OCI-LY1 (cell line): ENCODE measurements around the gene FBF1.

Source experiments
- CTCF ChIP-seq: fragments of 200-600 bp; sonication (generic), shearing (Covaris generic); IDR thresholded peaks from 2 replicates; pipeline ENCODE4 v1.5.1; 2017; ENCODE audit warnings: mild to moderate bottlenecking, antibody characterized with exemption, low read length, moderate library complexity, mixed read lengths
- EZH2 ChIP-seq: fragments of 200-600 bp; sonication (generic), shearing (Covaris generic); IDR thresholded peaks from 2 replicates; pipeline ENCODE4 v1.8.0; 2017; ENCODE audit warnings: borderline replicate concordance, mixed run types, mild to moderate bottlenecking, antibody characterized with exemption, low read length, moderate library complexity, mixed read lengths

- TF ChIP-seq CTCF (no peak), EZH2 (no peak)
These were observed 42.1 kb downstream of the FBF1 start for GRCh38 chr17:75898791-75899190.
